ENCODE measurements around the gene AGBL5.

AGBL5 gene

DNA sequence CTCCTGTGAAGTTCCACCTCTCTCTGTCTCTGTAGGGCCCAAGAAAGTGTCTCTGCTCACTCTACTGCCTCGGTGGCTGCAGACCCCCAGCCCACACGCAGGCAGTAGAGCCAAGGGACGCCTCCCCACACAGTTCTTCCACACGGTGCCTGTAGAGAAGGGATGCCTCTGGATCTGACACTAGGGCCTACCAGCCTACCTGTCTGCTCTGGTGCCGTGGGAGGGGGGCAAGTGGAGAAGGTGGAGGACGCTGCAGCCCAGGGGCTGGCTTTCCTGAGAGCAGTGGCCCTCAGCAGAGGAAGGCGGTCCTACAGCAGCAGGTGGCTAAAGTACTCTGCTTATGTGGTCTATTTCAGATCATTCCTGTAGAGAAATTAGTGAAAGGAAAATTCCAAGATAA, 27.7 kb upstream of the AGBL5 start:
- no peak for DNase-seq (ENCODE audit: low read depth in 2 of 2)

GRCh38 chr2:27024188-27024587, 27.3 kb upstream of the AGBL5 start:
- DNase-seq (ENCODE audit: low read depth in 2 of 2) = no peak

DNA sequence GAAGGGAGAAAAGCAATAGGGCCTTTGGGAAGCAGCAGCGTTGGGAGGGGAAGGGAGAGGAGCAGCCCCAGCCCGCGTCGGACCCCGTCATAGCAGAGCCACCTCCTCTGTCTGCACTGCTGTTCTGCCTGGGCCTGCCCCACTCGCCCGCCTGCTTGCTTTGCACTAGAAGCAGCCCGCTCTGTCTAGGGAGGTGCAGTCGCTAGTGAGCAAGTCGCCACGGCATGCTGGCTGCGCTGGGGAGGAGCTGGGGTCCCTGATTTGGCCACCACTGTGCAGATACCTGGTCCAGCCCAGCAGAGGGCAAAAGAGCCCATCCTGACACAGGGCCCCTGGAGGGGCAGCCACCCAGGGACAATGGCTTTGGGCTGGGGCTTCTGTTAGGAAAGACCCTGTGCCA, 26.7 kb upstream of the AGBL5 start:
- no peak for DNase-seq (ENCODE audit: low read depth in 2 of 2)

DNA sequence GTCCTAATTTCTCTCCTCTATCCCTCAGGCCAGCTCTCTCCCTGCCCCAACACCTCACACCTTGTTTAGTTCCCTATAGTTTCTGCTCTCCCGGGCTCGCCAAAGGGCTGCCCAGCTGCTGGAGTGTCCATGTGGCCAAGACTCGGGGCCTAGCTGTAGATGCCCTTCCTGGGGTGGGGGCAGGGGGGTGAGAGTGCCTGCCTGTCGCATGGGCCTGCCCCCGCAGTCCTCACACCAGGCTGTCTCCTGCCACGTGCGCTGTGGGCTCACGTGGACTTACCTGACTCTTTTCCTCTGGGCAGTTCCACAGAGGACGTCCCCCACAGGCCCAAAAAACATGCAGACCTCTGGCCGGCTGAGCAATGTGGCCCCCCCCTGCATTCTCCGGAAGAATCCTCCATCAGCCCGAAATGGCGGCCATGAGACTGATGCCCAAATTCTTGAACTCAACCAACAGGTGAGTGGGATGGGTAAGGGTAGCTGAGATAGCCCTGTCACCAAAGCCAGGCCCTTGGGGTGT, 26.1 kb upstream of the AGBL5 start:
- no peak for DNase-seq (ENCODE audit: low read depth in 2 of 2)

GRCh38 chr2:27025861-27026851, 25.3 kb upstream of the AGBL5 start:
- no peak for DNase-seq (ENCODE audit: low read depth in 2 of 2)

GRCh38 chr2:27027211-27027651, 24.2 kb upstream of the AGBL5 start:
- DNase-seq (ENCODE audit: low read depth in 2 of 2) = no peak

DNA sequence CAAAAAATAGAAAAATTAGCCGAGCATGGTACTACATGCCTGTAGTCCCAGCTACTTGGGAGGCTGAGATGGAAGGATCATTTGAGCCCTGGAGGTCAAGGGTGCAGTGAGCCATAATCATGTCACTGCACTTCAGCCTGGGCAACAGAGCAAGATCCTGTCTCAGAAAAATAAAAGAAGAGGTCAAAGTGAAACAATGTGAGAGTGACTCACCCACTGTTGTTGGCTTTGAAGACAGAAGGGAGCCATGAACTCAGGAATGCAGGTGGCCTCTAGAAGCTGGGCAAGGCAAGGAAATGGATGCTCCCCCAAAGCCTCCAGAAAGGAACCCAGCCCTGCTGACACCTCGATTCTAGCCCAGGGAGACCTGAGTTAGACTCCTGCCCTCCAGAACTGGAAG, 22.4 kb upstream of the AGBL5 start:
- DNase-seq (ENCODE audit: low read depth in 2 of 2) = no peak

GRCh38 chr2:27032495-27033252, 18.8 kb upstream of the AGBL5 start, which contains the start of gene TMEM214:
TSS of gene TMEM214 (plus strand) at chr2:27032965. CDS start at chr2:27033016, 51 bp downstream.
- peak; percentile 72 for DNase-seq (ENCODE audit: low read depth in 2 of 2)

- DNase-seq (ENCODE audit: low read depth in 2 of 2) = no peak
Measured at GRCh38 chr2:27033253-27033852, 18.1 kb upstream of the AGBL5 start.

- no peak for DNase-seq (ENCODE audit: low read depth in 2 of 2)
Measured at GRCh38 chr2:27038012-27038411, 13.5 kb upstream of the AGBL5 start.

DNA sequence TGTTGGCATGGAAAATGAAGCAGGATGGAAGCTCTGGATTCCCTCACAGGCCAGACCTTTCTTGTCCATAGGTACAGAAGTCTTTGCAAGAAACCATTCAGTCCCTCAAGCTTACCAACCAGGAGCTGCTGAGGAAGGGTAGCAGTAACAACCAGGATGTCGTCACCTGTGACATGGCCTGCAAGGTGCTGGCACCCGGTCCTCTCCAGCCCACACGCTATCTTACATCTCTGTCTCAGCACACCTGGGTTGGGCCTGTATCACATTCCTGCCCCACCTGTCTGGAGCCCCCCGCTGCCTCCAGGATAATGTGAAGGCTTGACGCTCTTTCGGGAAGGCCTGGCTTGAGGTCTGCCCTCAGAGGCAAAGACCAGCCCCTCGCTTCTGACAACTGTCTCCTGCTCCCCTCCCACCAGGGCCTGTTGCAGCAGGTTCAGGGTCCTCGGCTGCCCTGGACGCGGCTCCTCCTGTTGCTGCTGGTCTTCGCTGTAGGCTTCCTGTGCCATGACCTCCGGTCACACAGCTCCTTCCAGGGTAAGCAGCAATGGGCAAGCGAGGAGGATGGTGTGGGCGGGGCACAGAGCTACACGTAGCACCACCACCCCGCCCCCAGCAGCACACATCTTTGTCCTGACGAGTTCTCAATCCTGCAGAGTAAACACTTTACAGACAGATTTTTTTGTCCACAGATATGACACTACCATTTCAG, 12.7 kb upstream of the AGBL5 start:
- no peak for DNase-seq (ENCODE audit: low read depth in 2 of 2)

DNA sequence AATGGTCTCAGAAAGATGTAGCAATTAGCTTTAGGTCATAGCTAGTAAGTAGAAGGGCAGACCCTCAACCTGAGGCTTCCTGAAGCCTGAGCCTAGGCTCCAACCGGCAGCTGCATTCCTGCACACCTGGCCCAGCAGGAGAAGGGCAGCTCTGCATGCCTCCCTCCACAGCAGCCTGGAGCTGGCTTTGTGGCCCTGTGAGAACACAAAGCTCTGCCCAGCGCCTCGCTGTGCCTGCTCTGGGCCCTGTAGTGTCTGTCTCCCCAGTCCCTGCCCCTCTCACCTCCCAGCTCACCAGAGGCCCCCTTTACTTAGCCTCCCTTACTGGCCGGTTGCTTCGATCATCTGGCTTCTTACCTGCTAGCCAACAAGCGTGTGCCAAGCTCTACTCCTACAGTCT, 12.0 kb upstream of the AGBL5 start:
- DNase-seq (ENCODE audit: low read depth in 2 of 2) = no peak

DNA sequence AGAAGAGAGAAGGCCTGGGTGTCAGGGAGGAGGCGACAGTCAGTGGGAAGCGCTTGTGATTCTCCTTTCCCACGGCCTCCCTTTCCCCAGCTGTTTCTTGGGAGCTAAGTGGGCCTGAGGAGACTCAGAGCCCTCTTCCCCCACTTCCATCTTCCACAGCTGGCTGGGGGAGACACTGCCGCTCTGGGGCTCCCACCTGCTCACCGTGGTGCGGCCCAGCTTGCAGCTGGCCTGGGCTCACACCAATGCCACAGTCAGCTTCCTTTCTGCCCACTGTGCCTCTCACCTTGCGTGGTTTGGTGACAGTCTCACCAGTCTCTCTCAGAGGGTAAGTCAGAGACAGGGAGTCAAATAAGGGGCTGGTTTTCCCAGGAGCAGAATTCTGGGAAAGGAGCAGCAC, 11.6 kb upstream of the AGBL5 start:
- no peak for DNase-seq (ENCODE audit: low read depth in 2 of 2)

GRCh38 chr2:27040282-27040681, 11.2 kb upstream of the AGBL5 start:
- DNase-seq (ENCODE audit: low read depth in 2 of 2) = no peak

DNA sequence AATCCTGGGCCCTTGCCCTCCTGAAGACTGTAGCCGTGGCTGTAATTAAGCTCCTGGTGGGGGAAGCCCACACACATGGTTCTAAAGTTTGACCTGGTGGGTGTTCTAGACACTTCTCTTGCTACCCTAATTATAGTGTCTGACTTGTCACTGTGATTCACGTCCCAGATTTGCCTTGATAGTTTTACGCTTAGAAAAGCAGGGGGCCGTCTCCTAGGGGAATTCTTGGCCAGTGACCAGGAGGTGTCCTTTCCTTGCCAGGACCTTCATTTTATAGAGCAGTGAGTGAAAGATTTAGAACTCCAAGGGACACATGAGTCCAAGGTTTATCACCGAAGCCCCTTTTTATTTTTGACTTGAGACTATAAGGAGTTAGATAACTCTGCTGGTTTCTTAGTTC, 9.7 kb upstream of the AGBL5 start:
- DNase-seq (ENCODE audit: low read depth in 2 of 2) = no peak

GRCh38 chr2:27042159-27042661, 9.3 kb upstream of the AGBL5 start:
- no peak for DNase-seq (ENCODE audit: low read depth in 2 of 2)

- no peak for DNase-seq (ENCODE audit: low read depth in 2 of 2)
Measured at GRCh38 chr2:27042985-27043634, 8.4 kb upstream of the AGBL5 start.

- DNase-seq (ENCODE audit: low read depth in 2 of 2) = no peak
Measured at GRCh38 chr2:27049422-27050280, 1.8 kb upstream of the AGBL5 start.

DNA sequence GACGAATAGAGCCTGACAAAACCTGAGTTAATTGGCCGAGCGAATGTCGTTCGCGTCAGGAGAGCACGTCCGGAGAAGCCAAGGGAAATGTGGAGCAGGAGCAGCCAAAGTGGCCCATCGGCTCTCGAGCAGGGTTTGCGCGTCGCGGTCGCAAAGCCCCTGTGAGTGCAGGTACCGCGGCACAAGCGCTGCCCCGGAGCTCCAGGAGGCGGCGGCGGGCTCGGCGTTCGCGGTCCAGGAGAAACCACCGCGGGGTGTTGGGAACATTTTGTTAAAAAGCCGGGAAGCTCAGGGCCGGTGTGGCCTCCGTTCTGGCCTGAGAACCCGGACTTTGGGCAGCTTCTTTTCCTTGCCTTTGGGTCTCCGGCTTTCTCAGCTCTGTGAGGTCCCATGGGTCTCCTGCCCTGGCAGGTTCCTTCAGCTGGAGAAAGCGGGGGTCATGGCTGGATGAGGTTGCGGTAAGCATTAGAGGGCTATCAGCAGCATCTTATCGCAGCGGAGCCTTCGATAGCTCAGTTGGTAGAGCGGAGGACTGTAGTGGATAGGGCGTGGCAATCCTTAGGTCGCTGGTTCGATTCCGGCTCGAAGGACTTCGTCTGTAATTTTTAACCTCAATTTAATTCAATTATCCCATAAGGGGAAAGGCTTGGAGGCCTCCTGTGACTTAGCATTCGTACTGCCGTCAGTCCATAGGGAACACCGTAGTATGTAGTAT, 1.0 kb upstream of the AGBL5 start:
- peak; percentile 92 to 93 for DNase-seq (ENCODE audit: low read depth in 2 of 2)
